GM18499 (cell line): ENCODE results near the gene MAD1L1.

Source experiments
- ATAC-seq: cut with Tn5 transposase; IDR thresholded peaks from one replicate; pipeline ENCODE4 v1.9.1; 2021; ENCODE audit warnings: moderate number of reproducible peaks; ENCODE audit not compliant: insufficient read depth, unreplicated experiment

Gene MAD1L1

DNA sequence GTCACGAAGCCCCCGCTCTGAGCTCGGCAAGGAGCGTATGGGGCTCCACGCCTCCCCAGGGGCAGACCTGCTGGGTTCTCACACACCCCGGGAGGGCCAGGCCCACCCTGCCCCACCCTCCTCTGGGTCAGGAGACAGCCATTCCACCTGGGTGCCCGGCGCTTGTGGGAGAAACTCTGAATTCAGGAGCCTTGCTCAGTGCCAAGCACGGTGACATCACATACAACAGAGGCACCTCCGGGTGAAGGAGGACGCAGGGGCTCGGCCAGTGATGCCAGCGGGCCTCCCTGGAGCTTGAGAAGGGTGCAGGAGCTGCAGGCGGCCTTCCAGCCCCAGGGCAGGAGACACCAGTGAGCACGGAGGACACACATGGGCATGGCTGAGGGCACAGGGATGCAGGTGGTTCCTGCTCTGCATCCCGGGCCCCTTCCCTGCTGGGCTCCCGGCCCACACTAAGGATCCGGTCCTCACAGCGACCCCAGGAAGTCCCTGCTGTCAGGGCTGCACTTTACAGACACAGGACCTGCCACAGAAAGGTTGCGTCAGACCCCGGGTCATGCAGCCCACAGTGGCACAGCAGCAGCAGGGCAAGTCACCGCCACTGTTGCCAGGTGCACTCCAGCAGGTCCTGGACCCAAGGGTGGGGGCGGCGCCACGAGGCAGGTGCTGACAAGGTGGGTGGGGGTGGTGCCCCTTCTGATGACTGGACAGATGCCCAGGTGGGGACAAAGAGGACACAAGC is 108.0 kb downstream of the MAD1L1 start:
- ATAC-seq, result no peak

DNA sequence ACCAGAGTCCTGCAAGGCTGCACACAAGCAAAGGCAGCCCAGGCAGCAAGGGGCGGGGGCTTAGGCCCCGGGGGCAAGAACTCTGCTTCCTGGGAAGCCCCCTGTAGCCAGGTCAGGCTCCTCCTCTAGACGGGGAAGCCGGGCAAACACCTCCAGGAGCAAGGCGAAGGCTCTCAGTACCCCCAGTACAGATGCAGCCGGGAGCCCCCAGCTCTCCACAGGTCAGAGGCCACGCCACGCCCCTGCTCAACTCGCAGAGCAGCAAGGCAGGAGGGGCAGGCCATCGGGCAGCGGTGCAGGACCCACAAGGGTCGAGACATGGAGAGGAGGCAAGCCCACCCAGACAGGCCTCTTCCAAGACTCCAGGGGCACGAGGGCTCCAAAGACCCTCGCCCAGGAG is 108.8 kb downstream of the MAD1L1 start:
- no peak for ATAC-seq

DNA sequence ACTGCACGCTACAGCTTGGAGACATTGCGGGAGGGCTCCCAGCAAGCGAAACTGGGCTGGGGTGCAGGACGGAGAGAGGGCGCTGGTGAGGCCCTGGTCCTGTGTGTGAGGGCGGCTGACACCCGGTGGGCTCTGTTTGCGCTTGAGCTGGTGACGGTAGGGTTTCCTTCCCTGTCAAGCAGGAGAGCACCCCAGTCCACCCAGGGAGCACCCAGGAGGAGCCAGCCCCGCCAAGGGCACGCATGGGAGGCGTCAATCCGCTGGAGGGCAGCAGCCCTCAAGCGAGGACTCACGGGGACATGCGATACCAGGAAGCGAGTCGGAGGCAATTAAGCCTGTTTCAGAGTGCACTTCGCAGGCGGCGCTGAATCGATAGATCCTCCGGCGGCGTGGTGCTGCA is 109.4 kb downstream of the MAD1L1 start:
- ATAC-seq, result no peak

DNA sequence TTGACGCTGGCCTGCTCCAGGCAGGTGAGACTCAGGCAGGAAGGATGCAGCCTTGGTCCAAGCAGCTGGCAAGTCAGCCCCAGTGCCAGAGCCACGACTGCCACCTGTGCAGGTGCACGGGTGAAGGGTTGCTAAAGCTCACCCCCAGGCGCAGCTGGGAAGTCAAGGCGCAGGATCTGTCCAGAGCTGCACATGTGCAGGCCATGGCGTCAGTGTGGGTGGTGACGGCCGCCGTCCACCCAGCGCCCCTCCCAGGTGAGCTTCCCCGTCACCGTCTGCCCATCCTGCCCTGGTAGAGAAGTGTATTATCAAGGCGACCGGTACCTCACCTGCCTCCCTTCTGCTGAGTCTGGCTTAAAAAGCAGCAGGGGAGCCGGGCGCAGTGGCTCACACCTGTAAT is 110.1 kb downstream of the MAD1L1 start:
- no peak for ATAC-seq

DNA sequence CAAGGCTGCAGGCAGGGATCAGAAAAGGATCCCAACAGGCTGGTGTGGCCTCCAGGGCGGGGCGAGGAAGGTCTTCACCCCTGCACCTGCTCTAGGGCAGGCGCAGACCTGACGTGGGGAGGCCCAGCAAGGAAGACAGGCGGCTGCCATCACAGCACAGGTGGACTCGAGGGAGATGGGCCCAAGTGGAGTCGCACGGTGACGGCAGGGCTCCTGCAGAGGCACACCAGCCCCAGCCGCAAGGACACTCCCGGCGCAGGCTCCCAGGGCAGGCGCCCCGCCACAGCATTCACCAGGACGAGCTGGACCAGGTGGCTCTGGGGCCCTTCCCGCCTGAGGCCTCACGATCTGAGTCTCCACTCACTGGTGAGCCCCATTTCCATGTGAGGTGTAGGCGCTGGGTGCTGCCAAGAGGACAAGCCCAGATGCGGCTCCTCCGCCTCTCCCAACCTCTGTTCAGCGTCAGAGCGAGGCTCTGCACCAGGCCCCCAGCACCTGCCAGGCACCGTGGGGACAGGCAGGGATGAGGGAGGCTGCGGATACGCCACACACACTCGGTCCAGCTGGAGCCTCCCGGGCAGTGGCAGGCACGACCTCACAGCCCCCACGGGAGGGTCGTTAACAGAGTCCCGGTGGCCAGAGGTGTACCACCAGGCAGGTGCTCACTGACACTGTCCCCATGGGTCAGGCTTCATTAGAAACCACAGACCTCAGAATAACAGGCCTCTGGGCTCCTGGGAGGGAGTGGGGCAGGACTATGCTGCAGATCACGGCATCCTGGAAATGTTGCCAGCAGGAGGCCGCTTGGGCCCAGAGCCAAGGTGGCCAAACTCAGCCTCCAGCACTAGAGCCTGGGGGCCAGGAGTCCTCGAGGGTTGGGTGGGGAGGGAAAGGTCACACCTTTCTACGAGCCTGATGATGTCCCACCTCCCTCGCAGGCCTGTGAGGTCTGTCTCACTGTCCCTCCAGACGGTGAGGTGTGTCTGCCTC is 111.6 kb downstream of the MAD1L1 start:
- ATAC-seq, result no peak

DNA sequence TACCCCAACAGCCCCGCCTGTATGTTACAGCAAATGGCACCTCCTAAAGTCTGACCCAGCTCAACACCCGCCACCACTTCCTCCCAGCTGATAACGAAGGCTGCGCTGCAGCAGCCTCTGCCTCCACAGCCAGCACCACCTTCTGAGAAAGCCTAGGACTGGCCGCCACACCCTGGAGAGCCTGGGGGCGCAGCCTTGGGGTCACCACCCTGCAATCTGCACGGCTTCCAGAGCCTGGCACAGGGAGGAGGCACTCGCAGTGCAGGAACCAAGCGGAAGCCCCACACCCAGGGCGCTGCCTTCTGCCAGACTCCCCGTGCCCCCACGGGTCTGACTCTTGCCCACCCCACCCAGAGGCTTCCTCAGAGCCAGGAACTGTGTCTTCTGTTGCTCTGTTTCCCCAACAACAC is 112.5 kb downstream of the MAD1L1 start:
- no peak for ATAC-seq

DNA sequence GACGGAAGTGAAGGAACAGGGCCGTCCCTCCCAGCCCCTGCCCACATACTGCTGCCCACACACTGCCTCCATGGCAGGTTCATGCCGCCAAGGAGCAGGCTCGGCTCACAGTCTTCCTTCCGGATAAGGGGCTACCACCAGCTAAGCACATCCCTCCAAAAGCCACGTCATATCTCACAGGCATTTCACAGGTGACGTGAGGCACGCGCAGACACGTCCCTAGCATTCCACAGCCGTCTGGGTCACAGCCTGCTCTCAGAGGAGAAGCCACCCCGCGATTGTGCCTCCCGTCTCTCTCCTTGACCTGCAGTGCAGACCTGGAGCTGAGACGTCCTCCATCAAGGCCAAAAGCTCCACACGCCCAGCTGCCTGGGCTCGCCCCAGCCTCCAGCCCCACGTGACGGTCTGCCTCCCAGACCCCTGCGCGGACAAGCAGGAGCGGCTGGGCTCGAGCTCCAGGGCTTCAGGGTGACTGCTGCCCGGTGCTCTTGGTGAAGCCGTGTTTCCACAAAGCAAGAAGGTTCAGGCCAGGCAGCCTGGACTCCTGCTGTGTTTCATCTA is 114.0 kb downstream of the MAD1L1 start:
- ATAC-seq, result no peak

DNA sequence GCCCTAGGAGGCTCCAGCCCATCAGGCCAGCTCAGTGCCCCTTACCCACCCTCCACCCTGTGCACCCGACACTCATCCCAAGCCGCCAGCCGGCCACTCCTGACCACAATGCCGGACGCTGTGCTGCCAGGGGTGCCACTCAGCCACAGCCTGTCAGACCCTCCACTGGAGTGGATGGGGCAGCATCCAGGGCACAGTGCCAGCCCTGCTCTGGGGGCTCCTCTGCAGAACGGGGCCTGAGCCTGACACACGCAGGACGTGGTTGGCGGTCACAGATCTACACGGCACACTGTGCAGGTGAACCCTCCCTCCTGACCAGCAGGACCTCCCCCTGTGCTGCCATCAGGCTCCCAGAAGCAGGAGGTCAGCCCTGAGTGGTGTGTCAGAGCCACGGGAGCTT is 114.7 kb downstream of the MAD1L1 start:
- ATAC-seq, result no peak

DNA sequence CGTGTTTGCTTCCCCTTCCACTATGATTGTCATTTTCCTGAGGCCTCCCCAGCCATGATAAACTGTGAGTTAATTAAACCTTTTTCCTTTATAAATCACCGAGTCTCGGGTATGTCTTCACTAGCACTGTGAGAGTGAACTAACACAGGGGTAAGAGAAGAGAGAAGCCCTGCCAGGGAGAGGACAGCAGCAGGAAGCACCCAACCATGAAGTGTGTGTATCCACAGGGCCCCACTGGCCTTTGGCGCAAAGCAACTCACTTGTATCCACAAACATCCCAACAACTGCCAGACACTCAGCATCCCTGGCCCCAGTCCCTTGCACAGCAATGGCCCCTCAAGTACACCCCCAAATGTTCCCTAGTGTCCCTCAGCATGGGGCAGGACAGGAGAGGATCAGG is 115.1 kb downstream of the MAD1L1 start:
- no peak for ATAC-seq

DNA sequence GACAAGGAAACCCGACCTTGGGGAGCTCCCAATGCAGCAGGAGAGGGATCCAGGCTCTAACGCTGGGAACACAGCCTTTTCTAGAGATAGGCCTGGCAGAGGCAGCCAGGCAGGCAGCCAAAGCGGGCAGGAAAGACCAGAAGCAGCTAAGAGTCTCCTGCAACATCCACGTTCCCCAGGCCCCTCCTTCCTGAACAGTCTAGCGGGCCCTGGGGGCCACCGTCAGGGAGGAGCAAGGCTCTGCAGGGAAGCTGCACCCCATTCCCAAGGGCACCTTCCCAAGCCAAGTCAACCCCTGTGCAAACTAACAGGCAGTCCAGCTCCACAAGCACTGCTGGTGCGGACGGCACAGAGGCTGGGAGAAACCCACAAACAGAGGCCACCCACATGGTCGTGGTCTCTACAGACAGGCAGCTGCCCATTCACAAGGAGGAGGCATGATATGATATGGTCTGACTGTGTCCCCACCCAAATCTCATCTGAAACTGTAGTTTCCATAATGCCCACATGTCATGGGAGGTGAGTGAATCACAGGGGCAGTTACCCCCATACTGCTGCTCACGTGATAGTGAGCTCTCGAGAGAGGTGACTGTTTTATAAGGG is 115.7 kb downstream of the MAD1L1 start:
- no peak for ATAC-seq

DNA sequence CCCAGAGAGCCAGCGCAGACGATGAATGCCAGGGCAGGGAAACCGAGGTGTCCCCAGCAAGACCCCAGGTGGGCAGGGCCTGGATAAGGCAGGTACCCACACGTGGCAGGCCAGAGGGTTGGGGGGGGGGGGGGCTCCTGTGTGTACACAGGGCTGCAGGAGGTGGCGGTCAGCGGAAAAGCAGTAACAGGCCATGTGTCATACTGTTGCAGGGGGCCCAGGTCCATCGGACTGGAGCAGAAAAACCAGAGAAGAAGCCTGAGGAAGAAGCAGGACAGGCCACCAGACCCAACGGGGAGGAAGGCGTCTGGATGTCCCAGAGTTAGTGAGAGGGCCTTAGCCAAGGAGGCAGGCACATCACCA is 116.3 kb downstream of the MAD1L1 start:
- ATAC-seq, result no peak

DNA sequence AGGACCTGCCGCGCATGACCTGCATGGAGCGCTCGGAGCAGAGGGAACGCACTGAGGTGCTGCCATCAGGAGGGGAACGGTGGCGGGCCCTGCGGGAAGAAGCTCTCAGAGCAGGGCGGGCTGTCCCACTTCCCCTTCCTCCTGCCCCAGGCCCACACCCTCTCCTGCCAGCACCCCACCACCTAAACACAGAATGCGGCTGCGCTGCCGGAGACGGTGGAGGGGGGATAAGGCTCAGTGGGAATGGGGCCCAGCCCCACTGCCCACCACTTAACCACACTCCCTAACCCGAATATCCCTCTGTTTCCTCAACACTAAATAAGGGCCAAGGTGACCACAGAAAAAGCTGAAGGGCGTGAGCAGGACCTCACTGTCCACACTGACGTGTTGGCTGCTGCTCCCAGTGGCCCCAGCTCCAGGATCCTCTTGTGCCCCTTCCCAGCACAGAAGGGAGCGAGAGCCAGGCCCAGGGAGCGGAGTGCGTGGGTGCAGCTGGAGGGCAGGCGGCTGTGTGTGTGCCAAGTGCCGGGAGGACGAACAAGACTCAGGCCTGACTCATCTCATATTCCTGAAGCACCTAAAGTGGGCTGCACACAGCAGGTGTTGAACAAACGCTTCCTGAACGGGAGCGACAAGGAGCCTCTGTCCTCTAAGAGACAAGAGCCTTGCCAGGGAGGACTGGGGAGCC is 116.8 kb downstream of the MAD1L1 start:
- ATAC-seq, result no peak

DNA sequence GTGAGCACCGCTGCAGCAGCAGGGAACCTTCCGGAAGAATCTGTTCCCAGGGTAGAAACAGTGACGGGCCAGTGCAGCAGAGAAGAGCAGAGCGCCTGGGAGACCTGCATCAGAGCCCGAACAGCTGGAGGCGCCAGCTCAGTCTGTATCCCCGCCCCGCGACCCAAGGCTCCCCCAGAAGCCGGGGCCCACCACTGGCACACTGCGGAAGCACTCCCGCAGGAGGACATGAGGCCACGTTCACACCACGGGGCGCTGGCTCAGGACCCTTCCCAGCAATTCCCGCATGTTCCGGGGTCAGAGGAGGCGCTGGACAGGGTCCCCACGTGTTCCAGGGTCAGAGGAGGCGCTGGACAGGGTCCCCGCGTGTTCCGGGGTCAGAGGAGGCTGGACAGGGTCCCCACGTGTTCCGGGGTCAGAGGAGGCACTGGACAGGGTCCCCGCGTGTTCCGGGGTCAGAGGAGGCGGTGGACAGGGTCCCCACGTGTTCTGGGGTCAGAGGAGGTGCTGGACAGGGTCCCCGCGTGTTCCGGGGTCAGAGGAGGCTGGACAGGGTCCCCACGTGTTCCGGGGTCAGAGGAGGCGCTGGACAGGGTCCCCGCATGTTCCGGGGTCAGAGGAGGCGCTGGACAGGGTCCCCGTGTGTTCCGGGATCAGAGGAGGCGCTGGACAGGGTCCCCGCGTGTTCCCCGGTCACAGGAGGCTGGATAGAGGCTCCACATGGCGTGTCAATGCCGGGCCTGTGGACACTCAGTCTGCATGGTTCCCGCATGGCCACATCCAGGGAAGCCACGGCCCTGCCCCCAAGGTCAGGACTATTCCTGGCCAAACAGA is 117.6 kb downstream of the MAD1L1 start:
- ATAC-seq, result no peak

DNA sequence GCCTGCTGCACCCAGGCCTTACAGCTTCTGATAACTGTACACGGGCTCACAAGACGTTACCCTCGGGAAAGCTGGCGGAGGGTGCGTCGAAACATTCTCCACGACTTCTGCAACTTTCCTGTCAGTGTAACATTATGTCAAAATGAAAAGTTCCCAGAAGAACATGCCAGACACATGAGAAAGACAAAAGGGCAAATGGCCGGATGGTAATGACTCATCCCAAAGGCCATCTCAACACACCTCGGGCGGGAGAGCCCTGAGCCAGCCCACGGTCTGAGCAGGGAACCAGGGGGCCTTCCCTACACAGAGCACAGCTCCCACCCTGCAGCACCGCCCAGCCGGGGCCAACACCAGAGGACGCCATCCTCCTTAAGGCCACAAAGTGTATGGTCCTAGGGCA is 118.7 kb downstream of the MAD1L1 start:
- ATAC-seq, result no peak

DNA sequence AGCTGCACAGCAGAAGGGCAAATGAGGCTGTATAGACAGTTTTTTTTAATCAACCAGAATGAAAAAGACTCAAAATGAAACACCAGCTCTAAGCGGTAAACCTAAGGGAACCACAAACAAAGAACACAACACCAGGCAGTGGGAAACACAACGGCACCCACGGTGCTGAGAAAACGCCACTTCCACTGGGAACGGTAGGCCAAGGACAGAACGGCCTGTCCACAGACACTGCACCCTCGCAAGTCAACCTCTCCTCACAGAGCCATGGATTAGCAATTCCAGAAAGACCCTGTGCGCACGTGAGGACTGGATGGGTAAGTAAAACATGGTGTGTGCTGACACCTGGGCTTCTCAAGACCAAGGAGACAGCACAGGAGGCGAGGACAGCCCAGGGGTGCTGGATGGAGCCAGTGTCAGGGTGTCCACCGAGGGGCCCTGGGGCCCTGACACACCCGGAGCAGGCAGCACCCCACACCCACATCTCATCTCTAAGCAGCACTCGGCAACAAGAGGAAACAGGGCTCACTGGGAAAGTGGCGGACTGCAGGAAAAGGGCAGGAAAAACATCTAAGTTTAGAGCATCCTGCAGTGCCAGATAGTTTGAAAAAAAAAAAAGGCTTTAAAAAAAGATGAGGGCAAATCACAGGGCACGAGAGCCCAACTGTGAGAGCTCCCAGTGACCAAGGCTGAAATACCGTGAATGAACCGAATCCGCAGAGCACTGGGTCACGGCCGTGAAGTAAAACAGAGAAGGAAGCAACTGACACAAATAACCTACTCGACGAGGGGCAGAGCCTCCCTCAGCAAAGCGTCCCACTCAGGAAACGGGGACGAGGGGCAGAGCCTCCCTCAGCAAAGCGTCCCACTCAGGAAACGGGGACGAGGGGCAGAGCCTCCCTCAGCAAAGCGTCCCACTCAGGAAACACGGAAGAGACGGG is 120.2 kb downstream of the MAD1L1 start:
- ATAC-seq, result no peak

DNA sequence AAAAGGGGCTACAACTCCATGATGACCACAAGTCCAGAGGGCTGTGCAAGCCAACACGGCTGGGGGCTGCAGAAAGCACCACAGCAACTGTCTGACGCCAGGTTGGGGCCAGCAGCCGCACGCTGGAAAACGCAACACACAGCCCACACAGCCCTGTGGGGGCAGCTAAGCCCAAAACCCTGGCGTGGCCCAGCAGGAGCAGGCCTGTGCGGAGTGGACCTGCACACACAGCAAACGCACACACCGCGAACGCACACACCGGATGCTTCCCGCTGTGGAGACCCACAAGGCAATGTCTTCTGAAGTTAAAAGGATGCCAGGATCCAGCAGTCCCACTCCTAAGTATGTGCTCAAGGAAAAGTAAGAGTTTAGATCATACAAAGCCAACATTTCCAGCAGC is 121.2 kb downstream of the MAD1L1 start:
- ATAC-seq, result no peak

DNA sequence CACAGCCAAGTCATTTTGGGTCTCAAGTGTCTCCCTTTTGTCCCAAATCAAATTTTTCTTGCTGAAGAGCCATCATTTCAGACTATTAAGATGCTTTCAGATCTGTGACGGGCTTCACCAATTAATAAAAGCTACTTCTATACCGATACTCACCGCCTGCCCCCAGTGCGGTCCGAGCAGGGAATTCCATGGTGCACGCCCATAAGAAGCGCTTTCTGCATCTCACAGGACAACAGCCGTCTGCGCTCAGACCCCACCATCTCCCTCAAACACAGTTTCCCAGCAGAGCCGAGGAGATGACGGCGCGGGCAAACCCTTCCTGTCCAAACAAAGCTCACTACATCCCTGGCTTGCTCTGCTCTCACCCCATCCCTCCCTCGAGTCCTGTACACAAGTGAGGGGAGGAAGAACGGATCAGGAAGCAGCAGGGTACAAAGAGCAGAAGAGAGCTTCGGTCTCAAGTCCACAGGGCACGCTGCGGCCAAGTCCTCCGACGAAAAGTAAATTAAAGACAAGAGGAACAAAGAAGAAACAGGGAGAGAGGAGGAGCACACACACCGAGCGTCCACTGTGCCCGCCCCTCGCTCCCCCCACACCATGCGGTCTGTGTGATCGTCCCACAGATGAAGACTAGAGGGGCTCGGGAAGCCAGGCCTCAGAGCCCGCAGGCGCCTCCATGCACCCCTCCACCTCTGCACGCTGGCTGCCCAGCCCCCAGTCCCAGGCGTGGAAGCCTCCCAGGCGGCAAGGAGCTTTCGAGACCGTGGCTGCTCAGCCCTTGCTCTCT is 121.9 kb downstream of the MAD1L1 start:
- ATAC-seq, result no peak
